Stimulated activated CD8-positive, alpha-beta memory T cell treated with anti-CD3 and anti-CD28 coated beads, Interleukin-7, amount 100 ng/mL, for 48 hours (primary cell): ENCODE measurements around the gene VIPR2.
"Not testable (repeated sequence)": the region's sequence is repeated elsewhere in the genome, so short reads cannot be mapped to it uniquely, and the experiment has no call there.

ENCODE experiments used
- DNase-seq, 2 donors: peaks; one replicate each; pipeline ENCODE4 v3.0.0-alpha.2; 2020; ENCODE audit warnings: low read depth in 1 of 2; ENCODE audit errors: extremely low read depth in 1 of 2

VIPR2 gene

GRCh38 chr7:159140170-159140910, 4.3 kb downstream of the VIPR2 start:
- DNase-seq: no peak

- DNase-seq: no peak
Measured at GRCh38 chr7:159139639-159140038, 5.0 kb downstream of the VIPR2 start.

- DNase-seq: no peak
Measured at GRCh38 chr7:159139202-159139601, 5.5 kb downstream of the VIPR2 start.

- DNase-seq: no peak
Measured at GRCh38 chr7:159138508-159138907, 6.2 kb downstream of the VIPR2 start.

- DNase-seq: no peak
Measured at GRCh38 chr7:159137906-159138305, 6.8 kb downstream of the VIPR2 start.

GRCh38 chr7:159136846-159137245, 7.8 kb downstream of the VIPR2 start:
- DNase-seq: no peak

GRCh38 chr7:159136442-159136841, 8.2 kb downstream of the VIPR2 start:
- no peak for DNase-seq

- no peak for DNase-seq
Measured at GRCh38 chr7:159136013-159136412, 8.7 kb downstream of the VIPR2 start.

- not testable (repeated sequence) for DNase-seq
Measured at GRCh38 chr7:159132670-159133443, 11.8 kb downstream of the VIPR2 start.

GRCh38 chr7:159130820-159131219, 13.8 kb downstream of the VIPR2 start:
- no peak for DNase-seq

GRCh38 chr7:159130199-159130775, 14.4 kb downstream of the VIPR2 start:
- DNase-seq: no peak

GRCh38 chr7:159128767-159129166, 15.9 kb downstream of the VIPR2 start:
- no peak for DNase-seq

GRCh38 chr7:159127691-159128642, 16.7 kb downstream of the VIPR2 start:
- DNase-seq: no peak

GRCh38 chr7:159126311-159127260, 18.1 kb downstream of the VIPR2 start:
- DNase-seq: no peak

- no peak for DNase-seq
Measured at GRCh38 chr7:159125955-159126270, 18.8 kb downstream of the VIPR2 start.

GRCh38 chr7:159125104-159125954, 19.3 kb downstream of the VIPR2 start:
- DNase-seq: no peak

GRCh38 chr7:159123793-159124192, 20.9 kb downstream of the VIPR2 start:
- DNase-seq: not testable (repeated sequence)

GRCh38 chr7:159123294-159123693, 21.4 kb downstream of the VIPR2 start:
- not testable (repeated sequence) for DNase-seq

GRCh38 chr7:159122276-159122675, 22.4 kb downstream of the VIPR2 start:
- no peak for DNase-seq
